ENCODE results near the gene NTN1. TPM values are rescaled to one million over a fixed set of nuclear protein-coding genes. Genes with fewer than 3 reads are reported as not detected.

NTN1 gene
- total RNA-seq, 1 experiment from 2014 or later, result 1.2 TPM

GRCh38 chr17:9202532-9202931, 181.2 kb downstream of the NTN1 start:
- no CpG with 5 or more reads among the region's 5 CpGs for WGBS (ENCODE audit: extremely low coverage, insufficient read length, low lambda C conversion rate)
- TF ChIP-seq CTCF (conservative IDR thresholded peaks at IDR 0.05), result no peak
- Histone ChIP-seq H3K56ac (ENCODE audit: insufficient read length, low read depth, low read length) (no peak overlapping the region), H3K23me2 (ENCODE audit: insufficient read length, low read depth, low read length, poor library complexity, severe bottlenecking) (no peaks in the 10 kb centered on the region), H3K23ac (ENCODE audit: insufficient read length, low read depth, low read length) (no peak overlapping the region), H2BK12ac (ENCODE audit: insufficient read length, low read depth, low read length) (no peak overlapping the region), H2BK15ac (ENCODE audit: low read depth, low read length) (no peak overlapping the region), H4K91ac (ENCODE audit: insufficient read length, low read depth, low read length) (no peak overlapping the region), H3K4ac (ENCODE audit: low read depth, low read length) (no peak overlapping the region), H2BK120ac (ENCODE audit: low read depth, low read length, poor library complexity, severe bottlenecking) (no peak overlapping the region), H3K9me3 (ENCODE audit: control insufficient read depth, low read depth, low read length) (no peaks in the 10 kb centered on the region), H3K14ac (ENCODE audit: insufficient read depth, low read length) (no peak overlapping the region), H4K5ac (ENCODE audit: insufficient read length, low read depth, low read length) (no peak overlapping the region), H3K18ac (ENCODE audit: insufficient read length, low read depth, low read length) (no peak overlapping the region), H3K27ac (ENCODE audit: insufficient read length, low read depth, low read length) (no peak overlapping the region), H2AK5ac (ENCODE audit: insufficient read length, low read length) (no peak overlapping the region), H3T11ph (ENCODE audit: low read length) (no peak overlapping the region), H3K4me2 (ENCODE audit: insufficient read depth, insufficient read length, low read length) (no peak overlapping the region), H3K4me1 (ENCODE audit: insufficient read depth, low read length) (no peaks in the 10 kb centered on the region), H2BK20ac (ENCODE audit: low read depth, low read length, poor library complexity, severe bottlenecking) (no peak overlapping the region), H2AFZ (ENCODE audit: low read length) (no peak overlapping the region), H3K27me3 (ENCODE audit: insufficient read depth, low read length) (no peaks in the 10 kb centered on the region), H3K79me2 (ENCODE audit: insufficient read depth, low read length) (no peaks in the 10 kb centered on the region), H4K20me1 (ENCODE audit: control insufficient read depth, insufficient read depth, insufficient read length) (no peaks in the 10 kb centered on the region), H3K9ac (ENCODE audit: extremely low read depth, insufficient read length, low read length) (no peak overlapping the region), H3K79me1 (ENCODE audit: insufficient read depth, low read depth, low read length, poor library complexity, severe bottlenecking) (no peaks in the 10 kb centered on the region), H2BK5ac (ENCODE audit: insufficient read length, low read length) (no peak overlapping the region), H4K8ac (replicated peaks; ENCODE audit: insufficient read length, low read depth, low read length) (no peak overlapping the region)
- H3K4me3 Mint-ChIP-seq, result no peak overlapping the region
- H3K36me3 Mint-ChIP-seq (ENCODE audit: insufficient read depth in 1 of 3, low read depth in 3 of 3), result peaks cover 0 to 5% (median 2%) of the 10 kb centered on the region in 3 experiments; a peak in 2 of 7 replicates
- no peak overlapping the region for H3K27ac Mint-ChIP-seq
- peaks cover 6% of the 10 kb centered on the region for H3K27me3 Mint-ChIP-seq (ENCODE audit: low read depth)
- peaks cover 15 to 25% of the 10 kb centered on the region in 2 experiments for H3K4me1 Mint-ChIP-seq
- H3K9me3 Mint-ChIP-seq, result peaks cover 0 to 5% of the 10 kb centered on the region in 2 experiments; a peak in 2 of 5 replicates
- DNase-seq, result no peak
